K562 (cell line): ENCODE data around the gene CNNM2. TPM values are rescaled to one million over a fixed set of nuclear protein-coding genes. Genes with fewer than 3 reads are reported as not detected.

ENCODE experiments used
- DIDO1 ChIP-seq: fragments of 450-650 bp; IDR thresholded peaks from 2 replicates; pipeline ENCODE4 v1.6.1; 2016; ENCODE audit warnings: low read depth, missing biosample characterization, missing genetic modification characterization
- ETS2 ChIP-seq: IDR thresholded peaks from 2 replicates; pipeline ENCODE4 v1.6.1; 2016; ENCODE audit warnings: borderline replicate concordance, missing genetic modification characterization, mild to moderate bottlenecking, moderate library complexity, missing compliant biosample characterization; ENCODE audit not compliant: poor library complexity, severe bottlenecking
- L3MBTL2 ChIP-seq: fragments of 450-650 bp; IDR thresholded peaks from 2 replicates; pipeline ENCODE4 v1.6.1; 2016; ENCODE audit warnings: mild to moderate bottlenecking, moderate library complexity
- MAFG ChIP-seq: fragments of 450-650 bp; conservative IDR thresholded peaks from 2 replicates; pipeline ENCODE4 v1.6.1; 2016; ENCODE audit warnings: missing genetic modification characterization, missing compliant biosample characterization
- MEF2A ChIP-seq: IDR thresholded peaks from 2 replicates; pipeline ENCODE4 v1.6.1; 2011; ENCODE audit warnings: low read depth, mild to moderate bottlenecking, low read length, moderate library complexity; ENCODE audit not compliant: control insufficient read depth
- NFYB ChIP-seq: IDR thresholded peaks from 2 replicates; pipeline ENCODE4 v1.6.1; 2011; ENCODE audit warnings: mild to moderate bottlenecking, moderate library complexity; ENCODE audit not compliant: insufficient read length; ENCODE audit errors: extremely low read depth
- ZNF354B ChIP-seq: fragments of 250-450 bp; sonication (Bioruptor Pico); IDR thresholded peaks from 2 replicates; pipeline ENCODE4 v1.4.0; 2020
- polyA plus RNA-seq, 8 experiments: library from polyadenylated mRNA; depleted of rRNA in 4 of 8; stranded (reverse) in 5 of 8; unstranded in 3 of 8; fragments of >200 nt; fragmentation: Nextera tagmentation in 2 of 8; fragmentation: Illumina TruSeq in 1 of 8; extraction: Ambion mirVana in 2 of 8; extraction: Trizol in 1 of 8; gene quantifications; 2 replicates each; pipeline versions ENCODE4 v1.2.1 to v1.2.3, GENCODE V29; 2011 to 2014; ENCODE audit warnings: inconsistent platforms in 1 of 8, missing spikeins in 1 of 8
- total RNA-seq, 7 experiments: library from RNA; depleted of rRNA in 6 of 7; stranded (reverse); fragments of >200 nt in 6 of 7; fragmentation: Illumina TruSeq in 2 of 7; extraction: Trizol in 2 of 7; gene quantifications; 2 replicates each; pipeline versions ENCODE4 v1.2.1 to v1.2.3, GENCODE V29; 2011 to 2021; ENCODE audit warnings: low replicate concordance in 1 of 7
- TF ChIP-seq, protein P1 (sequence below): fragments of 200-600 bp; sonication (generic); IDR thresholded peaks from one replicate; pipeline ENCODE4 v1.6.1; 2012; ENCODE audit warnings: mild to moderate bottlenecking, low read depth, low read length, inconsistent platforms

The CNNM2 gene
- total and polyA plus RNA-seq, 9 of the 15 experiments (the other 6 are each of a cell fraction or from before 2014, with no cell fraction given), result 0.21 to 5.0 (median 1.3) TPM

DNA sequence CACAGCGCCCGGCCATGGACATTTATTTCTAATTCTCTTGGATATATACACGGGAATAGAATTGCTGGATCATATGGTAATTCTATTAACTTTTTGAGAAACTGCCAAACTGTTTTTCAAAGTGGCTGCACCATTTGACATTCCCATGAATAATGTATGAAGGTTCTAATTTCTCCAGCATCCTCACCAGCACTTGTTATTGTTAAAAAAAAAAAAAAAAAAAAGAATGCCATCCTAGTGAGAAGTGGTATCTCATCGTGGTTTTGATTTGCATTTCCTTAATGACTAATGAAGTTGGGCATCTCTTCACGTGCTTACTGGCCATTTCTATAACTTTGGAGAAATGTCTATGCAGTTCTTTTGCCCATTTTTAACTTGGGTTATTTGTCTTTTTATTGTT is 13.5 kb downstream of the CNNM2 start (continued):
- TF ChIP-seq, protein P1, sequence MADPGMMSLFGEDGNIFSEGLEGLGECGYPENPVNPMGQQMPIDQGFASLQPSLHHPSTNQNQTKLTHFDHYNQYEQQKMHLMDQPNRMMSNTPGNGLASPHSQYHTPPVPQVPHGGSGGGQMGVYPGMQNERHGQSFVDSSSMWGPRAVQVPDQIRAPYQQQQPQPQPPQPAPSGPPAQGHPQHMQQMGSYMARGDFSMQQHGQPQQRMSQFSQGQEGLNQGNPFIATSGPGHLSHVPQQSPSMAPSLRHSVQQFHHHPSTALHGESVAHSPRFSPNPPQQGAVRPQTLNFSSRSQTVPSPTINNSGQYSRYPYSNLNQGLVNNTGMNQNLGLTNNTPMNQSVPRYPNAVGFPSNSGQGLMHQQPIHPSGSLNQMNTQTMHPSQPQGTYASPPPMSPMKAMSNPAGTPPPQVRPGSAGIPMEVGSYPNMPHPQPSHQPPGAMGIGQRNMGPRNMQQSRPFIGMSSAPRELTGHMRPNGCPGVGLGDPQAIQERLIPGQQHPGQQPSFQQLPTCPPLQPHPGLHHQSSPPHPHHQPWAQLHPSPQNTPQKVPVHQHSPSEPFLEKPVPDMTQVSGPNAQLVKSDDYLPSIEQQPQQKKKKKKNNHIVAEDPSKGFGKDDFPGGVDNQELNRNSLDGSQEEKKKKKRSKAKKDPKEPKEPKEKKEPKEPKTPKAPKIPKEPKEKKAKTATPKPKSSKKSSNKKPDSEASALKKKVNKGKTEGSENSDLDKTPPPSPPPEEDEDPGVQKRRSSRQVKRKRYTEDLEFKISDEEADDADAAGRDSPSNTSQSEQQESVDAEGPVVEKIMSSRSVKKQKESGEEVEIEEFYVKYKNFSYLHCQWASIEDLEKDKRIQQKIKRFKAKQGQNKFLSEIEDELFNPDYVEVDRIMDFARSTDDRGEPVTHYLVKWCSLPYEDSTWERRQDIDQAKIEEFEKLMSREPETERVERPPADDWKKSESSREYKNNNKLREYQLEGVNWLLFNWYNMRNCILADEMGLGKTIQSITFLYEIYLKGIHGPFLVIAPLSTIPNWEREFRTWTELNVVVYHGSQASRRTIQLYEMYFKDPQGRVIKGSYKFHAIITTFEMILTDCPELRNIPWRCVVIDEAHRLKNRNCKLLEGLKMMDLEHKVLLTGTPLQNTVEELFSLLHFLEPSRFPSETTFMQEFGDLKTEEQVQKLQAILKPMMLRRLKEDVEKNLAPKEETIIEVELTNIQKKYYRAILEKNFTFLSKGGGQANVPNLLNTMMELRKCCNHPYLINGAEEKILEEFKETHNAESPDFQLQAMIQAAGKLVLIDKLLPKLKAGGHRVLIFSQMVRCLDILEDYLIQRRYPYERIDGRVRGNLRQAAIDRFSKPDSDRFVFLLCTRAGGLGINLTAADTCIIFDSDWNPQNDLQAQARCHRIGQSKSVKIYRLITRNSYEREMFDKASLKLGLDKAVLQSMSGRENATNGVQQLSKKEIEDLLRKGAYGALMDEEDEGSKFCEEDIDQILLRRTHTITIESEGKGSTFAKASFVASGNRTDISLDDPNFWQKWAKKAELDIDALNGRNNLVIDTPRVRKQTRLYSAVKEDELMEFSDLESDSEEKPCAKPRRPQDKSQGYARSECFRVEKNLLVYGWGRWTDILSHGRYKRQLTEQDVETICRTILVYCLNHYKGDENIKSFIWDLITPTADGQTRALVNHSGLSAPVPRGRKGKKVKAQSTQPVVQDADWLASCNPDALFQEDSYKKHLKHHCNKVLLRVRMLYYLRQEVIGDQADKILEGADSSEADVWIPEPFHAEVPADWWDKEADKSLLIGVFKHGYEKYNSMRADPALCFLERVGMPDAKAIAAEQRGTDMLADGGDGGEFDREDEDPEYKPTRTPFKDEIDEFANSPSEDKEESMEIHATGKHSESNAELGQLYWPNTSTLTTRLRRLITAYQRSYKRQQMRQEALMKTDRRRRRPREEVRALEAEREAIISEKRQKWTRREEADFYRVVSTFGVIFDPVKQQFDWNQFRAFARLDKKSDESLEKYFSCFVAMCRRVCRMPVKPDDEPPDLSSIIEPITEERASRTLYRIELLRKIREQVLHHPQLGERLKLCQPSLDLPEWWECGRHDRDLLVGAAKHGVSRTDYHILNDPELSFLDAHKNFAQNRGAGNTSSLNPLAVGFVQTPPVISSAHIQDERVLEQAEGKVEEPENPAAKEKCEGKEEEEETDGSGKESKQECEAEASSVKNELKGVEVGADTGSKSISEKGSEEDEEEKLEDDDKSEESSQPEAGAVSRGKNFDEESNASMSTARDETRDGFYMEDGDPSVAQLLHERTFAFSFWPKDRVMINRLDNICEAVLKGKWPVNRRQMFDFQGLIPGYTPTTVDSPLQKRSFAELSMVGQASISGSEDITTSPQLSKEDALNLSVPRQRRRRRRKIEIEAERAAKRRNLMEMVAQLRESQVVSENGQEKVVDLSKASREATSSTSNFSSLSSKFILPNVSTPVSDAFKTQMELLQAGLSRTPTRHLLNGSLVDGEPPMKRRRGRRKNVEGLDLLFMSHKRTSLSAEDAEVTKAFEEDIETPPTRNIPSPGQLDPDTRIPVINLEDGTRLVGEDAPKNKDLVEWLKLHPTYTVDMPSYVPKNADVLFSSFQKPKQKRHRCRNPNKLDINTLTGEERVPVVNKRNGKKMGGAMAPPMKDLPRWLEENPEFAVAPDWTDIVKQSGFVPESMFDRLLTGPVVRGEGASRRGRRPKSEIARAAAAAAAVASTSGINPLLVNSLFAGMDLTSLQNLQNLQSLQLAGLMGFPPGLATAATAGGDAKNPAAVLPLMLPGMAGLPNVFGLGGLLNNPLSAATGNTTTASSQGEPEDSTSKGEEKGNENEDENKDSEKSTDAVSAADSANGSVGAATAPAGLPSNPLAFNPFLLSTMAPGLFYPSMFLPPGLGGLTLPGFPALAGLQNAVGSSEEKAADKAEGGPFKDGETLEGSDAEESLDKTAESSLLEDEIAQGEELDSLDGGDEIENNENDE, result no peak
- no peak for TF ChIP-seq ZNF354B (CRISPR knock-in tag)
- TF ChIP-seq MEF2A, result no peak
- no peak for TF ChIP-seq DIDO1 (tag)
- TF ChIP-seq L3MBTL2, result no peak
- TF ChIP-seq NFYB, result no peak
- TF ChIP-seq ETS2 (tag), result no peak
- no peak for TF ChIP-seq MAFG (tag)
- TF ChIP-seq, all 486 proteins: peak for 0
